CD1c-positive myeloid dendritic cell (primary cell): Measurements from ENCODE around the gene PFDN1.
A peak's percentile ranks its signal among the peaks of the same experiment; 100 is the strongest.

Experiments
- DNase-seq: peaks from one replicate; pipeline ENCODE4 v3.0.0-alpha.2; 2016; ENCODE audit errors: extremely low spot score

Gene PFDN1

GRCh38 chr5:140296289-140296688, 6.6 kb downstream of the PFDN1 start:
- no peak for DNase-seq

- DNase-seq: peak; percentile 58
Measured at GRCh38 chr5:140295414-140295813, 7.5 kb downstream of the PFDN1 start.

GRCh38 chr5:140294753-140295152, 8.1 kb downstream of the PFDN1 start:
- no peak for DNase-seq

- no peak for DNase-seq
Measured at GRCh38 chr5:140293849-140294100, 9.1 kb downstream of the PFDN1 start.

GRCh38 chr5:140293091-140293848, 9.6 kb downstream of the PFDN1 start:
- DNase-seq: no peak

- no peak for DNase-seq
Measured at GRCh38 chr5:140292212-140293036, 10.5 kb downstream of the PFDN1 start.

GRCh38 chr5:140287801-140288521, 14.9 kb downstream of the PFDN1 start:
- no peak for DNase-seq

GRCh38 chr5:140286424-140286823, 16.5 kb downstream of the PFDN1 start:
- no peak for DNase-seq

- no peak for DNase-seq
Measured at GRCh38 chr5:140284013-140284412, 18.9 kb downstream of the PFDN1 start.

GRCh38 chr5:140282266-140282665, 20.6 kb downstream of the PFDN1 start:
- no peak for DNase-seq

- DNase-seq: no peak
Measured at GRCh38 chr5:140275837-140276236, 27.1 kb downstream of the PFDN1 start.

GRCh38 chr5:140273401-140273877, 29.5 kb downstream of the PFDN1 start:
- DNase-seq: peak; percentile 90

- DNase-seq: no peak
Measured at GRCh38 chr5:140270008-140270407, 32.9 kb downstream of the PFDN1 start.

- DNase-seq: no peak
Measured at GRCh38 chr5:140267559-140268018, 35.3 kb downstream of the PFDN1 start.

GRCh38 chr5:140267201-140267540, 35.7 kb downstream of the PFDN1 start:
- DNase-seq: no peak

- DNase-seq: no peak
Measured at GRCh38 chr5:140266471-140267200, 36.3 kb downstream of the PFDN1 start.

GRCh38 chr5:140265845-140266244, 37.1 kb downstream of the PFDN1 start:
- DNase-seq: no peak

GRCh38 chr5:140262839-140263238, 40.1 kb downstream of the PFDN1 start:
- DNase-seq: no peak

- no peak for DNase-seq
Measured at GRCh38 chr5:140262221-140262620, 40.7 kb downstream of the PFDN1 start.

- DNase-seq: peak; percentile 81
Measured at GRCh38 chr5:140261403-140262171, 41.3 kb downstream of the PFDN1 start.

- DNase-seq: no peak
Measured at GRCh38 chr5:140260089-140260656, 42.7 kb downstream of the PFDN1 start.
